ENCODE results near the gene CHRNA10.

- TF ChIP-seq, protein P1, sequence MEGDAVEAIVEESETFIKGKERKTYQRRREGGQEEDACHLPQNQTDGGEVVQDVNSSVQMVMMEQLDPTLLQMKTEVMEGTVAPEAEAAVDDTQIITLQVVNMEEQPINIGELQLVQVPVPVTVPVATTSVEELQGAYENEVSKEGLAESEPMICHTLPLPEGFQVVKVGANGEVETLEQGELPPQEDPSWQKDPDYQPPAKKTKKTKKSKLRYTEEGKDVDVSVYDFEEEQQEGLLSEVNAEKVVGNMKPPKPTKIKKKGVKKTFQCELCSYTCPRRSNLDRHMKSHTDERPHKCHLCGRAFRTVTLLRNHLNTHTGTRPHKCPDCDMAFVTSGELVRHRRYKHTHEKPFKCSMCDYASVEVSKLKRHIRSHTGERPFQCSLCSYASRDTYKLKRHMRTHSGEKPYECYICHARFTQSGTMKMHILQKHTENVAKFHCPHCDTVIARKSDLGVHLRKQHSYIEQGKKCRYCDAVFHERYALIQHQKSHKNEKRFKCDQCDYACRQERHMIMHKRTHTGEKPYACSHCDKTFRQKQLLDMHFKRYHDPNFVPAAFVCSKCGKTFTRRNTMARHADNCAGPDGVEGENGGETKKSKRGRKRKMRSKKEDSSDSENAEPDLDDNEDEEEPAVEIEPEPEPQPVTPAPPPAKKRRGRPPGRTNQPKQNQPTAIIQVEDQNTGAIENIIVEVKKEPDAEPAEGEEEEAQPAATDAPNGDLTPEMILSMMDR (IDR thresholded peaks at IDR 0.05; ENCODE audit: poor library complexity): no peak
- no peak for TF ChIP-seq EZH2 (IDR thresholded peaks at IDR 0.05; ENCODE audit: borderline replicate concordance)
Measured at GRCh38 chr11:3679077-3679476, 7.9 kb upstream of the CHRNA10 start.

All from hepatocyte (in vitro differentiated cells).